H1 (cell line): ENCODE measurements around the gene VWA5B2. TPM values are rescaled to one million over a fixed set of nuclear protein-coding genes. Genes with fewer than 3 reads are reported as not detected.

Source experiments
- CTCF ChIA-PET: fragments of 300-600 bp; sonication (Branson Sonifier 250); formaldehyde crosslinking; loops from one replicate; lab custom pipeline; 2021; ENCODE audit not compliant: partially characterized antibody; lab: Charles Lee
- POLR2A ChIA-PET: fragments of 300-600 bp; sonication (Branson Sonifier 250); formaldehyde crosslinking; loops from one replicate; lab custom pipeline; 2021; ENCODE audit warnings: inconsistent platforms; ENCODE audit not compliant: partially characterized antibody; lab: Charles Lee
- DNase-seq, 2 experiments: peaks; one replicate each; pipeline versions ENCODE4 v3.0.0 to v3.0.0-alpha.2; 2010 to 2022; ENCODE audit warnings: low spot score in 2 of 2, low read depth in 1 of 2, mixed read lengths in 1 of 2
- FAIRE-seq: peaks from 2 replicates; lab custom pipeline; 2011; peaks lifted over from hg19 to GRCh38; lab: Jason Lieb, UNC
- H2AFZ ChIP-seq: 2 replicates; pipeline ENCODE4 v1.8.1; 2012; ENCODE audit warnings: low read length, inconsistent platforms
- H2AK5ac ChIP-seq: 2 replicates; pipeline ENCODE4 v1.6.1; 2013; ENCODE audit warnings: low read depth, low read length
- H2BK120ac ChIP-seq: replicated peaks from 2 replicates; pipeline ENCODE3; 2013; ENCODE audit warnings: low read depth, low read length, inconsistent platforms
- H2BK12ac ChIP-seq: 2 replicates; pipeline ENCODE4 v1.6.1; 2013; ENCODE audit warnings: low read depth, low read length
- H2BK15ac ChIP-seq: 2 replicates; pipeline ENCODE4 v1.6.1; 2013; ENCODE audit warnings: low read length
- H2BK20ac ChIP-seq: 2 replicates; pipeline ENCODE4 v1.6.1; 2013; ENCODE audit warnings: low read length
- H2BK5ac ChIP-seq: 2 replicates; pipeline ENCODE4 v1.6.1; 2013; ENCODE audit warnings: low read depth, low read length
- H3K14ac ChIP-seq: 2 replicates; pipeline ENCODE4 v1.6.1; 2013; ENCODE audit warnings: inconsistent platforms; ENCODE audit not compliant: insufficient read length
- H3K18ac ChIP-seq: 2 replicates; pipeline ENCODE4 v1.6.1; 2013; ENCODE audit warnings: low read length; ENCODE audit errors: extremely low read depth
- H3K23ac ChIP-seq: 2 replicates; pipeline ENCODE4 v1.6.1; 2013; ENCODE audit warnings: inconsistent platforms; ENCODE audit not compliant: insufficient read length
- H3K23me2 ChIP-seq: 2 replicates; pipeline ENCODE4 v1.6.1; 2013; ENCODE audit warnings: low read depth, low read length
- H3K27ac ChIP-seq: 2 replicates; pipeline ENCODE4 v1.6.1; 2011; ENCODE audit warnings: low read depth, low read length, inconsistent platforms
- H3K27me3 ChIP-seq, 4 experiments: replicated peaks in 1 of 4; 1 replicate in 1 of 4; 2 replicates in 3 of 4; pipeline versions ENCODE4 v1.6.1 to v1.8.1; 2011 to 2013; ENCODE audit warnings: low read length in 3 of 4, mild to moderate bottlenecking in 3 of 4, inconsistent platforms in 2 of 4, mixed read lengths in 2 of 4, moderate library complexity in 1 of 4; ENCODE audit not compliant: control insufficient read depth in 3 of 4, insufficient read depth in 3 of 4; ENCODE audit errors: extremely low read depth in 1 of 4
- H3K36me3 ChIP-seq, 4 experiments: 2 replicates each; pipeline versions ENCODE4 v1.6.1 to v1.8.1; 2011 to 2013; ENCODE audit warnings: mild to moderate bottlenecking in 4 of 4, low read length in 3 of 4, moderate library complexity in 2 of 4, control low read depth in 1 of 4, inconsistent platforms in 1 of 4; ENCODE audit not compliant: insufficient read depth in 4 of 4, control insufficient read depth in 2 of 4
- H3K4ac ChIP-seq: replicated peaks from 2 replicates; pipeline ENCODE3; 2013; ENCODE audit warnings: low read length, low read depth, mixed read lengths, inconsistent platforms; ENCODE audit not compliant: insufficient read length
- H3K4me1 ChIP-seq, 4 experiments: replicated peaks in 1 of 4; 1 replicate in 1 of 4; 2 replicates in 3 of 4; pipeline versions ENCODE4 v1.6.1 to v1.8.1; 2011 to 2013; ENCODE audit warnings: low read length in 3 of 4, inconsistent platforms in 2 of 4, mixed read lengths in 1 of 4; ENCODE audit not compliant: insufficient read depth in 4 of 4, control insufficient read depth in 3 of 4
- H3K4me2 ChIP-seq, 2 experiments: 2 replicates each; pipeline versions ENCODE4 v1.6.1 to v1.8.1; 2011 to 2013; ENCODE audit warnings: low read depth in 2 of 2, low read length in 2 of 2, control low read depth in 1 of 2, inconsistent platforms in 1 of 2, mild to moderate bottlenecking in 1 of 2; ENCODE audit not compliant: insufficient read depth in 1 of 2
- H3K4me3 ChIP-seq, 4 experiments: fragments of 200-600, 300-600 bp in 1 of 4; sonication (generic), shearing (Covaris generic), sonication (Bioruptor Twin) in 1 of 4; 2 replicates each; pipeline versions ENCODE4 v1.5.1 to v1.8.1; 2011 to 2016; ENCODE audit warnings: low read length in 4 of 4, low read depth in 3 of 4, control low read depth in 2 of 4, inconsistent platforms in 2 of 4, mild to moderate bottlenecking in 2 of 4, mixed read lengths in 1 of 4, moderate library complexity in 1 of 4; ENCODE audit not compliant: insufficient read depth in 2 of 4; ENCODE audit errors: extremely low read depth in 1 of 4
- H3K56ac ChIP-seq: replicated peaks from 2 replicates; pipeline ENCODE3; 2013; ENCODE audit warnings: low read depth, mild to moderate bottlenecking, mixed read lengths, low read length, inconsistent platforms; ENCODE audit not compliant: insufficient read length
- H3K79me1 ChIP-seq: 2 replicates; pipeline ENCODE4 v1.6.1; 2013; ENCODE audit warnings: low read depth, low read length, control low read depth
- H3K79me2 ChIP-seq, 2 experiments: 2 replicates each; pipeline versions ENCODE4 v1.6.1 to v1.8.1; 2012 to 2013; ENCODE audit warnings: low read length in 2 of 2, mild to moderate bottlenecking in 2 of 2, inconsistent platforms in 1 of 2; ENCODE audit not compliant: insufficient read depth in 2 of 2, control insufficient read depth in 1 of 2
- H3K9ac ChIP-seq, 4 experiments: replicated peaks in 1 of 4; 1 replicate in 1 of 4; 2 replicates in 3 of 4; pipeline versions ENCODE4 v1.6.1 to v1.8.1; 2011 to 2013; ENCODE audit warnings: low read depth in 3 of 4, low read length in 3 of 4, control low read depth in 2 of 4, mild to moderate bottlenecking in 2 of 4, moderate library complexity in 2 of 4, inconsistent platforms in 1 of 4; ENCODE audit errors: extremely low read depth in 1 of 4
- H3K9me3 ChIP-seq, 2 experiments: 2 replicates each; pipeline versions ENCODE4 v1.6.1 to v1.8.1; 2012 to 2013; ENCODE audit warnings: mild to moderate bottlenecking in 2 of 2, moderate library complexity in 2 of 2, control low read depth in 1 of 2, inconsistent platforms in 1 of 2, low read depth in 1 of 2, low read length in 1 of 2, mixed read lengths in 1 of 2; ENCODE audit not compliant: insufficient read depth in 2 of 2
- H4K20me1 ChIP-seq, 2 experiments: replicated peaks in 1 of 2; 2 replicates each; pipeline versions ENCODE3 to v1.8.1; 2011 to 2013; ENCODE audit warnings: inconsistent platforms in 2 of 2, low read length in 2 of 2, mild to moderate bottlenecking in 1 of 2; ENCODE audit not compliant: insufficient read depth in 2 of 2, control insufficient read depth in 1 of 2
- H4K5ac ChIP-seq: 2 replicates; pipeline ENCODE4 v1.6.1; 2013; ENCODE audit warnings: low read length, low read depth, mixed read lengths, inconsistent platforms; ENCODE audit not compliant: insufficient read length
- H4K8ac ChIP-seq: 2 replicates; pipeline ENCODE4 v1.8.0; 2013; ENCODE audit warnings: mild to moderate bottlenecking, moderate library complexity, low read length, inconsistent platforms; ENCODE audit not compliant: insufficient read depth; ENCODE audit errors: extremely low read depth
- H4K91ac ChIP-seq: replicated peaks from 2 replicates; pipeline ENCODE3; 2013; ENCODE audit warnings: low read length, mixed read lengths, inconsistent platforms; ENCODE audit not compliant: insufficient read length
- CTCF ChIP-seq, 3 experiments: IDR thresholded peaks; 1 replicate in 2 of 3; 2 replicates in 1 of 3; pipeline versions ENCODE4 v1.5.1 to v1.6.1; 2011; ENCODE audit warnings: low read length in 3 of 3, mild to moderate bottlenecking in 3 of 3, inconsistent platforms in 2 of 3, low read depth in 1 of 3, moderate library complexity in 1 of 3; ENCODE audit not compliant: insufficient read depth in 1 of 3; ENCODE audit errors: control extremely low read depth in 1 of 3
- POLR2A ChIP-seq, 2 experiments: IDR thresholded peaks; 1 replicate in 1 of 2; 2 replicates in 1 of 2; pipeline ENCODE4 v1.6.1; 2011; ENCODE audit warnings: low read depth in 2 of 2, low read length in 2 of 2, mild to moderate bottlenecking in 2 of 2; ENCODE audit errors: control extremely low read depth in 1 of 2
- RAD21 ChIP-seq, 2 experiments: IDR thresholded peaks in 1 of 2; conservative IDR thresholded peaks in 1 of 2; 2 replicates each; pipeline ENCODE4 v1.6.1; 2011; ENCODE audit warnings: low read depth in 2 of 2, low read length in 2 of 2, improper control_type of control experiment in 1 of 2, inconsistent platforms in 1 of 2, mild to moderate bottlenecking in 1 of 2, moderate library complexity in 1 of 2
- YY1 ChIP-seq: IDR thresholded peaks from 2 replicates; pipeline ENCODE4 v1.6.1; 2011; ENCODE audit warnings: low read depth, mild to moderate bottlenecking, low read length
- WGBS, 2 experiments: shearing (Covaris generic) in 1 of 2; methylation state at CpG; one replicate each; pipeline versions ENCODE4 v1.1.6 to v1.1.7; 2013 to 2015; ENCODE audit warnings: low lambda C conversion rate in 2 of 2, mixed read lengths in 2 of 2, inconsistent platforms in 1 of 2, low coverage in 1 of 2, missing lambda C conversion rate in 1 of 2; ENCODE audit not compliant: insufficient replicate concordance in 2 of 2, insufficient coverage in 1 of 2, insufficient read length in 1 of 2; ENCODE audit errors: extremely low coverage in 1 of 2, missing lambda C conversion rate in 1 of 2; 5-methylcytosine and 5-hydroxymethylcytosine counted together
- polyA plus RNA-seq, 7 experiments: library from polyadenylated mRNA; depleted of rRNA in 3 of 7; stranded (reverse) in 5 of 7; unstranded in 2 of 7; fragments of >200 nt in 5 of 7; fragments of 200-250 nt in 2 of 7; gene quantifications; 1 replicate in 5 of 7; 2 replicates in 1 of 7; 4 replicates in 1 of 7; pipeline versions ENCODE4 v1.2.1 to v1.2.3, GENCODE V29; 2011 to 2013; ENCODE audit warnings: missing spikeins in 2 of 7, mixed read lengths in 2 of 7
- total RNA-seq: library from RNA; stranded (reverse); fragmentation: NEBNext Ultra II Directional; extraction: Animal tissue kit (Norgen Biotek cat#: 25700); gene quantifications from 2 replicates; pipeline ENCODE4 v1.2.1, GENCODE V29; 2021

VWA5B2 gene
- total and polyA plus RNA-seq, 2 of the 8 experiments (the other 6 are each of a cell fraction or from before 2014, with no cell fraction given), result 0.53 to 0.56 TPM

DNA sequence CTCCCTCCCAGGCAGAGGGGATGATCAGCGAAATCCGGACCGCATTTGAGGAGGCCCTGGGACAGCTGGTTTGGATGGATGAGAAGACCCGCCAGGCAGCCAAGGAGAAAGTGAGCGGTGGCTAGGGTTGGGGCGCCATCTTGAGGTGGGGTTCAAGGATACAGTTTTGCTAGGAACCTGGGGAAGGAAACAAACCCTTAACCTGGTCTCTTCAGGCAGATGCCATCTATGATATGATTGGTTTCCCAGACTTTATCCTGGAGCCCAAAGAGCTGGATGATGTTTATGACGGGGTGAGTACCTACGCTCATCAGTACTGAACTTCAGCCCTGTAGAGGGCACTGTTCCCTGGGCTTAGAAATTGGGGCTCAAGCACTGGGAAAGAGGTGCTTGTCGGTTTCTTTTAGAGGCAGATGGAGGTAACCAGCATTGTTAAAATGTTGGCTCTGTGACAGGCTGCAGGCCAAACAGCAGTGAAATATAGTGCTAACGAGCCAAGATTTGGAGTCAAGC is 60.1 kb downstream of the VWA5B2 start:
- H3K14ac ChIP-seq, result no peak overlapping the region
- no peak overlapping the region for H3K4ac ChIP-seq
- H4K8ac ChIP-seq, result no peak overlapping the region
- H3K79me2 ChIP-seq, result no peaks in the 10 kb centered on the region
- no peaks in the 10 kb centered on the region for H3K23me2 ChIP-seq
- TF ChIP-seq POLR2A (IDR thresholded peaks at IDR 0.05; ENCODE audit: control extremely low read depth in 1 of 2, low read depth in 2 of 2, low read length in 2 of 2) (no peak), RAD21 (IDR thresholded peaks at IDR 0.05 in 1 of 2, conservative IDR thresholded peaks at IDR 0.05 in 1 of 2; ENCODE audit: low read depth in 2 of 2, low read length in 2 of 2) (peak; percentile 94 to 96), YY1 (0 out of 2 replicates have a peak, but pooled peaks have one; percentile 50), CTCF (IDR thresholded peaks at IDR 0.05; ENCODE audit: control extremely low read depth in 1 of 3, insufficient read depth in 1 of 3, low read depth in 1 of 3, low read length in 3 of 3) (peak; percentile 63 to 82 (median 78))
- ChIA-PET POLR2A (interaction anchor here (0.5 to 0.8 kb wide), 2 partner anchors 136 to 271 kb away, joined by 3 read pairs; no protein-coding TSS in a partner anchor), CTCF (interaction anchor here (0.6 to 8.3 kb wide), 32 partner anchors 8 to 446 kb away, joined by 3 to 52 read pairs (median 3); partner anchors contain the start of genes EEF1AKMT4 and VWA5B2)
- H3K27me3 ChIP-seq, result no peaks in the 10 kb centered on the region
- DNase-seq, result peak; percentile 57 to 91
- H3K23ac ChIP-seq, result no peak overlapping the region
- H3K4me1 ChIP-seq, result peaks cover 0 to 2% (median 0%) of the 10 kb centered on the region in 4 experiments; a peak in 2 of 7 replicates
- no peak overlapping the region for H3K4me3 ChIP-seq
- H3K9ac ChIP-seq, result no peak overlapping the region
- no peak overlapping the region for H2BK20ac ChIP-seq
- no peak overlapping the region for H2AFZ ChIP-seq
- H3K36me3 ChIP-seq, result no peaks in the 10 kb centered on the region
- H2BK15ac ChIP-seq, result no peak overlapping the region
- no peak overlapping the region for H4K5ac ChIP-seq
- no peak overlapping the region for H2BK120ac ChIP-seq
- WGBS, 2 experiments, result 16% methylated on average over 10 of the region's 10 CpGs; no CpG with 5 or more reads in 1 of the 2 experiments
- no peak overlapping the region for H4K91ac ChIP-seq
- no peaks in the 10 kb centered on the region for H3K9me3 ChIP-seq
- H3K18ac ChIP-seq, result no peak overlapping the region
- H3K27ac ChIP-seq, result no peak overlapping the region
- peak; percentile 91 for FAIRE-seq
- no peak overlapping the region for H2BK12ac ChIP-seq
- H4K20me1 ChIP-seq, result no peaks in the 10 kb centered on the region
- H2BK5ac ChIP-seq, result no peak overlapping the region
- H3K56ac ChIP-seq, result no peak overlapping the region
- H3K79me1 ChIP-seq, result no peaks in the 10 kb centered on the region
- no peak overlapping the region for H3K4me2 ChIP-seq
- no peak overlapping the region for H2AK5ac ChIP-seq
